ENCODE results near the gene COQ7. TPM values are rescaled to one million over a fixed set of nuclear protein-coding genes. Genes with fewer than 3 reads are reported as not detected.

COQ7 gene
- total RNA-seq, 2 experiments from 2014 or later = 21.6 to 22.2 TPM

DNA sequence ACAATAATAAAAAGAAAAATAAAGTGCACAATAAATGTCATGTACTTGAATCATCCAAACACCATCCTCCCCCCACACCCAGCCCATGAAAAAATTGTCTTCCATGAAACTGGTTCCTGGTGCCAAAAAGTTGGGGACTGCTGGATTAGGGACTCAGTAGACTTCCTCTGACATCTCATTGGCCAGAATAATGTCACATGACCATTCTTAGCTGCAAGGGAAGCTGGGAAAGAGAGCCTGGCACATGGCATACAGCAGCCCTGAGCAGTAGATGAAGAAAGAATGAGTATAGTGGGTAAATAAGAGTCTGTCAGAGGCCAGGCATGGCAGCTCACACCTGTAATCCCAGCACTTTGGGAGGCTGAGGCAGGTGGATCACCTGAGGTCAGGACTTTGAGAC, 58.9 kb downstream of the COQ7 start:
- H3K36me3 ChIP-seq (ENCODE audit: insufficient read depth, low read length) = no peaks in the 10 kb centered on the region
- ChIA-PET CTCF (ENCODE audit: unreplicated experiment) (no interaction called here), POLR2A (no interaction called here)
- H3K4me3 ChIP-seq (ENCODE audit: low read depth, low read length, poor library complexity, severe bottlenecking) = no peak overlapping the region
- no peak overlapping the region for H3K27ac ChIP-seq (ENCODE audit: low read depth, low read length, poor library complexity, severe bottlenecking)
- intact Hi-C loops (cut with micrococcal nuclease; ENCODE audit: unreplicated experiment) = no loop called here
- no peaks in the 10 kb centered on the region for H4K20me1 ChIP-seq (ENCODE audit: insufficient read depth, low read length)
- no peak overlapping the region for H2AFZ ChIP-seq (ENCODE audit: low read length)
- H3K79me2 ChIP-seq (ENCODE audit: insufficient read depth, low read depth, low read length) = no peaks in the 10 kb centered on the region
- no peak for DNase-seq (ENCODE audit: low spot score)
- H3K4me1 ChIP-seq (ENCODE audit: insufficient read depth, low read length, poor library complexity, severe bottlenecking) = peaks cover 10% of the 10 kb centered on the region
- no peaks in the 10 kb centered on the region for H3K9me2 ChIP-seq (ENCODE audit: insufficient read depth, low read length)
- H3K4me2 ChIP-seq (ENCODE audit: low read length) = no peak overlapping the region
- TF ChIP-seq EZH2phosphoT487 (IDR thresholded peaks at IDR 0.05; ENCODE audit: borderline replicate concordance, low read depth, low read length) (no peak), CTCF (conservative IDR thresholded peaks at IDR 0.05; ENCODE audit: low read length) (no peak)
- 0 out of 2 replicates have a peak, but pooled peaks cover 14% of the 10 kb centered on the region for H3K9me3 ChIP-seq (ENCODE audit: low read length)
- no TSS peak for BruUV-seq (replicated peaks)

DNA sequence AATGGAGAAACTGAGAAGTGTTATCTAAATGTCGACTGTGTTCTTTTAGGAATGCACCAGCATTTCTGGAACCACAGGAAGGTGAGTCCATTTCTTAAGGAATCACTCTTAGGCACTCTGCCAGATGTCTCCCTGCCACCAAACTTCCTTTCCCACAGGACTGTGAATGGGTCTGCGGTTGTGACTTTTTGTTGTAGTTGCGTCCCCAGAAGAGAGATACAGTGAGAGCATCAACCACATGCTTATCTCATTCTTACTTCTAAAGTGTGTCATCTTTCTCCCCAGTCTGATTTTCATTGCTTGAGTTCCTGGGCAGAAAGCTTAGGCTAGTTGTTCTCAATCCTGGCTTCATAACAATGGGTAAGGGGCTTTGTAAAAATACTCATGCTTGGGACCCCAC, 59.8 kb downstream of the COQ7 start:
- no TSS peak for BruUV-seq (replicated peaks)
- ChIA-PET POLR2A (interaction anchor here (0.5 kb wide), 1 partner anchor 18 kb away, joined by 3 read pairs; no protein-coding TSS in a partner anchor), CTCF (ENCODE audit: unreplicated experiment) (no interaction called here)
- Histone ChIP-seq H3K4me2 (ENCODE audit: low read length) (no peak overlapping the region), H4K20me1 (ENCODE audit: insufficient read depth, low read length) (no peaks in the 10 kb centered on the region), H3K9me3 (ENCODE audit: low read length) (0 out of 2 replicates have a peak, but pooled peaks cover 14% of the 10 kb centered on the region), H3K27ac (ENCODE audit: low read depth, low read length, poor library complexity, severe bottlenecking) (no peak overlapping the region), H3K4me3 (ENCODE audit: low read depth, low read length, poor library complexity, severe bottlenecking) (no peak overlapping the region), H3K79me2 (ENCODE audit: insufficient read depth, low read depth, low read length) (no peaks in the 10 kb centered on the region), H3K36me3 (ENCODE audit: insufficient read depth, low read length) (no peaks in the 10 kb centered on the region), H2AFZ (ENCODE audit: low read length) (no peak overlapping the region), H3K4me1 (ENCODE audit: insufficient read depth, low read length, poor library complexity, severe bottlenecking) (peaks cover 11% of the 10 kb centered on the region), H3K9me2 (ENCODE audit: insufficient read depth, low read length) (no peaks in the 10 kb centered on the region)
- DNase-seq (ENCODE audit: low spot score) = no peak
- intact Hi-C loops (cut with micrococcal nuclease; ENCODE audit: unreplicated experiment) = no loop called here
- TF ChIP-seq EZH2phosphoT487 (IDR thresholded peaks at IDR 0.05; ENCODE audit: borderline replicate concordance, low read depth, low read length) = no peak
- TF ChIP-seq CTCF (conservative IDR thresholded peaks at IDR 0.05; ENCODE audit: low read length) = no peak

GRCh38 chr16:19127674-19128131, 60.3 kb downstream of the COQ7 start:
- H3K36me3 ChIP-seq (ENCODE audit: insufficient read depth, low read length) = no peaks in the 10 kb centered on the region
- intact Hi-C loops (cut with micrococcal nuclease; ENCODE audit: unreplicated experiment) = no loop called here
- H4K20me1 ChIP-seq (ENCODE audit: insufficient read depth, low read length) = no peaks in the 10 kb centered on the region
- no peak for TF ChIP-seq EZH2phosphoT487 (IDR thresholded peaks at IDR 0.05; ENCODE audit: borderline replicate concordance, low read depth, low read length)
- TF ChIP-seq CTCF (conservative IDR thresholded peaks at IDR 0.05; ENCODE audit: low read length) = no peak
- no peak overlapping the region for H3K4me2 ChIP-seq (ENCODE audit: low read length)
- H3K9me2 ChIP-seq (ENCODE audit: insufficient read depth, low read length) = no peaks in the 10 kb centered on the region
- H3K79me2 ChIP-seq (ENCODE audit: insufficient read depth, low read depth, low read length) = no peaks in the 10 kb centered on the region
- H3K9me3 ChIP-seq (ENCODE audit: low read length) = 0 out of 2 replicates have a peak, but pooled peaks cover 14% of the 10 kb centered on the region
- no peak overlapping the region for H3K4me3 ChIP-seq (ENCODE audit: low read depth, low read length, poor library complexity, severe bottlenecking)
- H3K27ac ChIP-seq (ENCODE audit: low read depth, low read length, poor library complexity, severe bottlenecking) = no peak overlapping the region
- H2AFZ ChIP-seq (ENCODE audit: low read length) = no peak overlapping the region
- no TSS peak for BruUV-seq (replicated peaks)
- no peak for DNase-seq (ENCODE audit: low spot score)
- ChIA-PET POLR2A (no interaction called here), CTCF (ENCODE audit: unreplicated experiment) (no interaction called here)
- peaks cover 11% of the 10 kb centered on the region for H3K4me1 ChIP-seq (ENCODE audit: insufficient read depth, low read length, poor library complexity, severe bottlenecking)

All from OCI-LY7 (cell line).